ENCODE data around the gene EPHX1. TPM values are rescaled to one million over a fixed set of nuclear protein-coding genes. Genes with fewer than 3 reads are reported as not detected.

EPHX1 gene
- total and polyA plus RNA-seq, 2 of the 8 experiments (the other 6 are each of a cell fraction or from before 2014, with no cell fraction given): 45.3 to 79.1 TPM

- H2BK120ac ChIP-seq (replicated peaks; ENCODE audit: low read depth, low read length): no peak overlapping the region
- POLR2A ChIA-PET (ENCODE audit: partially characterized antibody): interaction anchor here (0.7 to 13.3 kb wide), 4 partner anchors 10 to 38 kb away, joined by 3 to 166 read pairs (median 4); partner anchors contain the start of genes EPHX1 and SRP9
- no peak overlapping the region for H2AK5ac ChIP-seq (ENCODE audit: low read depth, low read length)
- H2BK20ac ChIP-seq (ENCODE audit: low read length): no peak overlapping the region
- no peak overlapping the region for H3K14ac ChIP-seq (ENCODE audit: insufficient read length)
- no peaks in the 10 kb centered on the region for H3K9me3 ChIP-seq (ENCODE audit: insufficient read depth in 2 of 2, low read depth in 1 of 2, low read length in 1 of 2)
- FAIRE-seq (no peak), DNase-seq (ENCODE audit: low read depth in 1 of 2, low spot score in 2 of 2) (no peak)
- no peak overlapping the region for H3K9ac ChIP-seq (replicated peaks in 1 of 4; ENCODE audit: extremely low read depth in 1 of 4, low read depth in 3 of 4, low read length in 3 of 4)
- H3K4me2 ChIP-seq (ENCODE audit: insufficient read depth in 1 of 2, low read depth in 2 of 2, low read length in 2 of 2): no peak overlapping the region
- no peak overlapping the region for H3K56ac ChIP-seq (replicated peaks; ENCODE audit: insufficient read length, low read depth, low read length)
- no peak overlapping the region for H3K23ac ChIP-seq (ENCODE audit: insufficient read length)
- no peak overlapping the region for H2AFZ ChIP-seq (ENCODE audit: low read length)
- H2BK5ac ChIP-seq (ENCODE audit: low read depth, low read length): peak overlapping the region; percentile 47; the same call in 1 of the 2 replicates
- 93% methylated on average over 12 of the region's 12 CpGs; no CpG with 5 or more reads in 1 of the 2 experiments for WGBS, 2 experiments (ENCODE audit: extremely low coverage in 1 of 2, insufficient coverage in 1 of 2, insufficient read length in 1 of 2, insufficient replicate concordance in 2 of 2, low coverage in 1 of 2, low lambda C conversion rate in 2 of 2, missing lambda C conversion rate in 1 of 2)
- H3K27ac ChIP-seq (ENCODE audit: low read depth, low read length): no peak overlapping the region
- H2BK12ac ChIP-seq (ENCODE audit: low read depth, low read length): 0 out of 2 replicates have a peak overlapping the region, but pooled peaks have one; percentile 43
- no peak overlapping the region for H3K4me3 ChIP-seq (ENCODE audit: extremely low read depth in 1 of 4, insufficient read depth in 2 of 4, low read depth in 3 of 4, low read length in 4 of 4)
- H3K18ac ChIP-seq (ENCODE audit: extremely low read depth, low read length): no peak overlapping the region
- H3K79me2 ChIP-seq (ENCODE audit: control insufficient read depth in 1 of 2, insufficient read depth in 2 of 2, low read length in 2 of 2): peaks cover 0 to 14% of the 10 kb centered on the region in 2 experiments; a peak in 1 of 4 replicates
- H4K8ac ChIP-seq (ENCODE audit: extremely low read depth, insufficient read depth, low read length): no peak overlapping the region
- H4K20me1 ChIP-seq (replicated peaks in 1 of 2; ENCODE audit: control insufficient read depth in 1 of 2, insufficient read depth in 2 of 2, low read length in 2 of 2): peaks cover 2% of the 10 kb centered on the region in 2 experiments
- peaks cover 14 to 37% (median 25%) of the 10 kb centered on the region in 4 experiments for H3K4me1 ChIP-seq (replicated peaks in 1 of 4; ENCODE audit: control insufficient read depth in 3 of 4, insufficient read depth in 4 of 4, low read length in 3 of 4)
- H3K79me1 ChIP-seq (ENCODE audit: low read depth, low read length): peaks cover 11% of the 10 kb centered on the region
- H4K91ac ChIP-seq (replicated peaks; ENCODE audit: insufficient read length, low read length): no peak overlapping the region
- H3K36me3 ChIP-seq (ENCODE audit: control insufficient read depth in 2 of 4, insufficient read depth in 4 of 4, low read length in 3 of 4): no peaks in the 10 kb centered on the region; a peak in 1 of 8 replicates
- H4K5ac ChIP-seq (ENCODE audit: insufficient read length, low read depth, low read length): no peak overlapping the region
- H3K23me2 ChIP-seq (ENCODE audit: low read depth, low read length): no peaks in the 10 kb centered on the region
- no peaks in the 10 kb centered on the region for H3K27me3 ChIP-seq (replicated peaks in 1 of 4; ENCODE audit: control insufficient read depth in 3 of 4, extremely low read depth in 1 of 4, insufficient read depth in 3 of 4, low read length in 3 of 4)
- no peak overlapping the region for H2BK15ac ChIP-seq (ENCODE audit: low read length)
- no peak overlapping the region for H3K4ac ChIP-seq (replicated peaks; ENCODE audit: insufficient read length, low read depth, low read length)
- CTCF ChIA-PET (ENCODE audit: partially characterized antibody): interaction anchor here (0.8 to 2.0 kb wide), 4 partner anchors 8 to 339 kb away, joined by 3 to 5 read pairs (median 4); partner anchors contain the start of gene EPHX1
- TF ChIP-seq RBBP5 (IDR thresholded peaks at IDR 0.05; ENCODE audit: borderline replicate concordance, low read depth, low read length) (no peak), ASH2L (IDR thresholded peaks at IDR 0.05; ENCODE audit: low read length) (no peak), YY1 (IDR thresholded peaks at IDR 0.05; ENCODE audit: low read depth, low read length) (no peak), EP300 (IDR thresholded peaks at IDR 0.05; ENCODE audit: borderline replicate concordance in 1 of 2, low read depth in 2 of 2, low read length in 2 of 2) (no peak), CHD1 (IDR thresholded peaks at IDR 0.05; ENCODE audit: low read depth, low read length) (no peak), TAF1 (IDR thresholded peaks at IDR 0.05; ENCODE audit: low read depth, low read length) (no peak), SP4 (IDR thresholded peaks at IDR 0.05; ENCODE audit: low read length) (no peak), SAP30 (IDR thresholded peaks at IDR 0.05; ENCODE audit: insufficient read depth, insufficient replicate concordance, low read length) (no peak), JUND (IDR thresholded peaks at IDR 0.05; ENCODE audit: low read length) (no peak), CBX5 (IDR thresholded peaks at IDR 0.05; ENCODE audit: low read depth, low read length) (no peak)
- TF ChIP-seq, protein P1, sequence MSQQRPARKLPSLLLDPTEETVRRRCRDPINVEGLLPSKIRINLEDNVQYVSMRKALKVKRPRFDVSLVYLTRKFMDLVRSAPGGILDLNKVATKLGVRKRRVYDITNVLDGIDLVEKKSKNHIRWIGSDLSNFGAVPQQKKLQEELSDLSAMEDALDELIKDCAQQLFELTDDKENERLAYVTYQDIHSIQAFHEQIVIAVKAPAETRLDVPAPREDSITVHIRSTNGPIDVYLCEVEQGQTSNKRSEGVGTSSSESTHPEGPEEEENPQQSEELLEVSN (IDR thresholded peaks at IDR 0.05): no peak
Measured at GRCh38 chr1:225819346-225820192, 9.6 kb downstream of the EPHX1 start.
